GM18873 (cell line): Measurements from ENCODE around the gene FADS2.

Experiments
- ATAC-seq: cut with Tn5 transposase; IDR thresholded peaks from one replicate; pipeline ENCODE4 v1.9.1; 2021; ENCODE audit warnings: mild to moderate bottlenecking, moderate library complexity, moderate number of reproducible peaks; ENCODE audit not compliant: unreplicated experiment, low FRiP score

The FADS2 gene

DNA sequence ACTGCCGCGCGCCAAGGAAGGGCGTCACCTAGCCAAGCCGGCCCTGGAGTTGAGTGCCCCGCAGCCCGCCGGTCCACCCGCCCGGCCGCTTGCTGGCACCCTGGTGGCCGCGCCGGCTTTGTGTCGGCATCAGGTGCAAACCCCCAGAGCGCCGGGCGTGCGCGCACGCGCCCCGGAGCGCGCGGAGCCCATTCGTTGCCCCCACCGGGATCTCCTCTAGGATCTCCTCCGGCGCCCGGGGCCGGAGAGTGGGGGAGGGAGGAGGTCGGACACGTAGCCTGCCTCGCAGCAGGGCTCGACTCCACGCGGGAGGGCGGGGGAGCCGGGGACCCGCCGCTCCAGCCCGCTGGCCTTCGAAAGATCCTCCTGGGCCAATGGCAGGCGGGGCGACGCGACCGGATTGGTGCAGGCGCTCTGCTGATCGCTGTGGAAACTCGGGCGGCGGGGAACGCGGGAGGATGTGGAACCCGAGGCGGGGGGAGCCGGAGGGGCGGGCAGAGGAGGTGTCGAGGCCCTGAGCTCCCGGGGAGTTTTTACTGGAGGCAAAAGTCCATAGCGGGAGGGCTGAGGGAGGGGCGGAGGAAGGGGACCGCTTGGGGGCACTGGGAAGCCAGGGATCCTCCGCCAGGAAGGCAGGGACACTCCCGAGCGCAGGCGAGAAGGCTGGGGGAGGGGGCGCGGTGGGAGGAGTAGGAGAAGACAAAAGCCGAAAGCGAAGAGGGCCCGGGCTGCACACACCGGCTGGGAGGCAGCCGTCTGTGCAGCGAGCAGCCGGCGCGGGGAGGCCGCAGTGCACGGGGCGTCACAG, at the start of gene FADS2:
Gene FADS2 (plus strand): TSS at position 730 of the 808 bp plus-strand sequence. CDS start 91 bp downstream, outside the sequence.
- peak; percentile 50 for ATAC-seq

DNA sequence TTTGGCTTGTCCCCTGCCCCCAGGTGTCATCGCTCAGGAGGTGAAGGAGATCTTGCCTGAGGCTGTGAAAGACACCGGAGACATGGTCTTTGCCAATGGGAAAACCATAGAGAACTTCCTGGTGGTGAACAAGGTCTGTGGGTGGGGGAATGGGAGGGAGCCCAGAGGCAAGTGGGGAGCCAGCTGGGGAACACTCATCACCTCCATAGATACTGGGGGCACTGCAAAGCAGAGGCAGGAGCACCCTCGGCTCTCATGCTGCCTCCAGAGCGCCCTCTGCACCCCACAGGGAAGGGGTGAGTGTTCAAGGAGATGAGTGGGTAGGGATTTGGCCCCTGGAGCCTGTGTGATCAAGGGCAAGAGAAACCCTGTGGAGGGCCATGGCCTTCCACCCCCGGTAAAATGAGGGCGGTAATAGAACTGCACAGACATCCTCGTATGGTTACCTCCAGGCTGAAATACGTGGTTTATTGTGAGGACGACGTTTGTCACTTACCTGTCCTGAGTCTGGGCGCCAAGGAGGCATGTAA, 49.7 kb upstream of the FADS2 start:
- no peak for ATAC-seq

DNA sequence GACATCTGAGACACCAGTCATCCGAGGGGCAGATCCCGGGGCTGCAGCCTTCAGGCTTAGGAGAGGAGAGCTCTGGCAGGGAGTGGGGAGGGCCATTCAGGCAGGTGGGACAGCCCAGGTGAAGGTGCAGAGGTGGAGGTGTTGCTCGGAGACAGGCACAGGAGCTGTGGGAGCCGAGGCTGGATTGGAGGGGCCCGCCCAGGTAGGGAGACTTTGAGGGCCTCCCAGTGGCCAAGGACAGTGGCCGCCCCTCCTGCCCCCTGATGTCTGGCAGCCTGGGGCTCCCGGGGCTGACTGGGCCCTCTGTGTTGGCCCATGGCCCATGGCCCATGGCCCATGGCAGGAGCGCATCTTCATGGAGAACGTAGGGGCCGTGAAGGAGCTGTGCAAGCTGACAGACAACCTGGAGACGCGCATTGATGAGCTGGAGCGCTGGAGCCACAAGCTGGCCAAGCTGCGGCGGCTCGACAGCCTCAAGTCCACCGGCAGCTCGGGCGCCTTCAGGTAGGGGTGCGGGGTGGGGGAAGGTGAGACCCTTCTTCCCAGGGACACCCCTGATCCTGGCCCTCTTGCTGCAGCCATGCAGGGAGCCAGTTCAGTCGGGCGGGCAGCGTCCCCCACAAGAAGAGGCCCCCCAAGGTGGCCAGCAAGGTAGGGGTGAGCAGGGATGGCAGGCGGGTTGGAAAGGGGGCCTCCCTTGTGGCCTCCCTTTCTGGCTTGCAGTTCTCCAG, 49.0 kb upstream of the FADS2 start:
- ATAC-seq: no peak

DNA sequence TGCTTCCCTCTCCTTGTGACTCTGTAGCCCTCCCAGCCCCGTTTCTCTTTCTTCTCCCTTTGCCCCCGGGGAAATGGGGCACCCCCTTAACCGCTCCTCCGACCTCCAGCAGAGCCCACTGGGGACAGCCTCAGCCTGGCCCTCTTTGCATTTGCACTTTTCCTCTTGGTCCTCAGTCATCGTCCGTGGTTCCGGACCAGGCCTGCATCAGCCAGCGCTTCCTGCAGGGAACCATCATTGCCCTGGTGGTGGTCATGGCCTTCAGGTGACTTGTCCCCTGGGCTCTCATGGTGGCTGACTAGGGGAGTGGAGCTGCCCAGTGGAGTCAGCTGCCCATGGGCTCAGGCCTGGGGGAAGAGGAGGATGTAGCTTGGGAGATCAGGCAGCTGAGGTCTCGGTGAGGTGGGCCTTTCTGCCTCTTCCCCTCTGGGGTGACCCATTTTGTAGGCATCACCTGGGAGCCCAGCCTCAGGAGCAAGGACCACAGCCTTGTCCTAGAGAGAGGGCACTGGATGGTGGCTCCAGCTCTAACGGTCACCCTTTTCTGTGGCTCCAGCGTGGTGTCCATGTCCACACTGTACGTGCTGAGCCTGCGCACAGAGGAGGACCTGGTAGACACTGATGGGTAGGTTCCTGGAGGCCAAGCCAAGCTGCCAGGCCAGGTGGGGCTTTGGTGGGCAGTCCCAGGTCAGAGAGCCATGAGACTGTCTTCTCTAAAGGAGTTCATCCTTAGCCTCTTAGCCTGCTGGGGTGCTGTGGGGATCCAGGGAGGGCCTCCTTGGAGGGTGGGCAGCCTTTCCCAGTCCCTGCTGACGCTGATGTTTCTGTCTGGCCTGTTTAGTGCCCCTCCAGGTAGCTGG, 48.2 kb upstream of the FADS2 start:
- ATAC-seq: no peak

DNA sequence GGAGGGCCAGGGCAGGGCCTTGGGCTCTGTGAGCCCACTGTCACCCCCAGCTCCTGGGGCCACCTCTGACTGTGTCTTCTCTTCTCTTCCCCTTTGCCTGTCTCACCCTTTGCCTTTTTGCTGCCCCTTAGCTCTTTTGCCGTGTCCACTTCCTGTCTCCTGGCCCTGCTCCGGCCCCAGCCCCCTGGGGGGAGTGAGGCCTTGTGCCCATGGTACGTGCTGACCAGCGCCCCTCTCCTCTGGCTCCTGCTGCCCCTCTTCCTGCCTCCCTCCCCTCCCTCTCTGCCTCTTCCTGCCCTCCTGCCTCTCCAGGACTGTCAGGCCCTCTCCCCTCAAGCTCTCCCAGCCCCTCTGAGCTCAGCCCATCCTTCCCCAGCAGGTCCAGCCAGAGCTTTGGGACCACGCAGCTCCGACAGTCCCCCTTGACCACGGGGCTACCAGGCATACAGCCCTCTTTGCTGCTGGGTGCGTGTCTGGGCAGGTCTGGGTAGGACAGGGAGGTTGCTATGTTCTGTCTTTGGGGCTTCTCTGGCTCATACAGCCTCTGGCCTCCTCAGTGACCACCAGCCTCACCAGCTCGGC, 47.4 kb upstream of the FADS2 start:
- ATAC-seq: no peak

DNA sequence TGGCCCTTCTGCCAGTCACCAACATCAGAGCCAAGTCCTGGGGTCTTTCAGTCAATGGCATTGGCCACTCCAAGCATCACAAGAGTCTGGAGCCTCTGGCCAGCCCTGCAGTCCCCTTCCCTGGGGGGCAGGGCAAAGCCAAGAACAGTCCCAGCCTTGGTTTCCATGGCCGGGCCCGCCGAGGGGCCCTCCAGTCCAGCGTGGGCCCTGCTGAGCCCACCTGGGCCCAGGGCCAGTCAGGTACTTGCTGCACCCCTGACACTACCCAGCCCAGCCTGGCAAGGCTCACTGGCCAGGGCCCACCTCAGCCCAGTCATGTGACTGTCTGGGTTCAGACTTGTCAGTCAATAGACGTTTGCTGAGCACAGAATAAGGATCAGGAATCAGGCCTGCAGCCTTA, 46.5 kb upstream of the FADS2 start:
- ATAC-seq: no peak

DNA sequence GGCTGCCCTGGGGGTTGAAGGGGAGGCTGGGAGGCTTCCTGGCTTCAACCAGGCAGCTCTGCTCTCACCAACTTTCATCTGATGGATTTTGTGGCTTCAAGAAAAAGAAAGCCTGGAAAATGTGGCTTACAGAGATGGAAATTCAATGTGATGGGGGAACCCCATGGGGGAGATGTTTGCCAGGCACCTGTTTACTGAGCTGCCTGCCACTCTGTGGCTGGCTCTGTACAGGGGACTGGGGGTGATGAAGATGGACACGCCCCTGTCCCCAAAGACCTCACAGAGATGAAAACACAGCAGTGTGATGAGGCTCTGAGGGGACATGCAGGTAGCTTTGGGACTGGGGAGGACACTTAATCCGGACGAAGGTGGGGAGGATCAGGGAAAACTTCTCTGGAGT, 45.8 kb upstream of the FADS2 start:
- no peak for ATAC-seq

DNA sequence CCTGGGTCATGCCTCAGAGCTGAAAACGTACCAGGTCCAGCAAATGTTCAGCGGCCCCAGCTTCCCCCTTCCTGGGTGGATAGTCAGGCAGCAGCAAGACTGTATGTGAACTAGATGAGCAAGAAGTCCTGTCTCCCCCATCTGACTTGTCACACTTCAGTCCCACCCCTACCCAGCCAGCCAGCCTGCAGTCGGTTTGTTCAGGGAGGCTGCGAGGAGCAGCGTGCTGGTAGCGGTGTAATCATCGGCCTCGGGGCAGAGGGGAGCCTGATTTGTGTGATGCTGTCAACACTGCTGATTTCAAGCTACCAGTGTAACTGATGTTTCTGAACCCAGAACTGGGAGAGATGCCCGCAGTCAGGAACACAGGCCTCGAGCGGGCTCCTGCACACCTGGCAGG, 45.3 kb upstream of the FADS2 start:
- ATAC-seq: no peak

DNA sequence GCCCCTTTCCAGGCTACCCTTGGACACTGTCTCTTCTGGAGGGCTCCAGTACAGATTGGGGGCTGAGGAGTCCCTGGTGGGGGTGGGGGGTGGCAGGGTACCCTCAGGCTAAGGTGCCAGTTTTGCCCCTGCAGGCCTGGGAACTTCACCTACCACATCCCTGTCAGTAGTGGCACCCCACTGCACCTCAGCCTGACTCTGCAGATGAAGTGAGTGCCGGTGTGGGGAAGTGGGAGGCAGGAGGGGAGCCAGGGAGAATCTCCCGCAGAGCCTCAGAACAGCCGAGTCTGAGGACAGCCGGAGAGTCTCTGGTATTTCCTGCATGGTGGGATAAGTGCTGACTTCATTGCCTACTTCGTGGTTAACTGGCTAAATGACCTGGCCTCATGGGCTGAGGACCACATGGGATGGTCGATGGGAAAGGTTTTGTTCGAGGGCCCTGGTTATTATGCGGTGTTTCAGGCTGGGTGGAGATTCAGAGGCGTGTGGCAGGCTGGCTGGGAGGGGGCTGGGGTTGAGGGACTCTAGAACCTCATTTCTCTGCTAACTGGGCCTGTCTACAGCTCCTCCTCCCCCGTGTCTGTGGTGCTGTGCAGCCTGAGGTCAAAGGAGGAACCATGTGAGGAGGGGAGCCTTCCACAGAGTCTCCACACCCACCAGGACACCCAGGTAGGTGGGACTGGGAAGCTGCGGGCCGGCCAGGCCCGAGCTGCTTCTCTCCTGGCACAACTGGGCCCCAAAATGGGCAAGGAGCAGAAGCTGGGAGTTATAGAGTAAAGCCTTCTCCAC, 44.2 kb upstream of the FADS2 start:
- ATAC-seq: no peak

DNA sequence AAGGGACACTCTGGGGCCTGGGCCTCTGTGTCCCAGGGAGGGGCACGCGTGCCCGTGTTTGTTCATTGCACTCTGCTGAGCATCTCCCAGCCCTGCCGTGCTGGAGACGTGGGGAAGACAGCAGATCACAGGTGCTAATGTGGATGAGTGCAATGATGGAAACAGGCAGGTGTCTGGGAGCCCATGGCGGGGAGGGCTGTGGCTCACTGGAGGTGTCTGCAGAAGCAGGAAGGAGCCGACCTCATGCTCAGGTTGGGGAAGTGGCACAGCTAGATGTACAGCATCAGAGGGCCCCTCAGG, 43.6 kb upstream of the FADS2 start:
- ATAC-seq: no peak

DNA sequence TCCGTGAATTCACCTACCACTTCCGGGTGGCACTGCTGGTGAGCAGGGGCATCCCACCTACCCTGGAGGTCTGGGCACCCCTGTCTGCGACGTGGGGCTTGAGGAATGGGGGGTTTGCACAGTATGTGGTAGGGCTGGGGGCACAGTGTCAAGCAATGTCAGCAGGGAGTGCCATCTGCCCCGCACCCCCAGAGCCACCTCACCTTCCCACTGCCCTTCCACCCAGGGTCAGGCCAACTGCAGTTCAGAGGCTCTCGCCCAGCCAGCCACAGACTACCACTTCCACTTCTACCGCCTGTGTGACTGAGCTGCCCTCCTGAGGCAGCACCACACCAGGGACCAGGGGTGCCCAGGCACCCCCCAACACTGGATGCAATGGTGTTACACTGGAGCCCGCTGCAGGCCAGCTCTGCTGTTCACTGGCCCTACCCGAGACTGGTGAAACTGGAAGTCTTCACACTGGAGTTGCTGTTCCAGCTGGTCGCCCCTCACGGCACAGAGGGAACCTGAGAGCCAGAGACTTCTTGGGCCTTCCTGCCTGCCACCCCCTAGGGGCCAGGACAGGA, 42.2 kb upstream of the FADS2 start:
- ATAC-seq: no peak

DNA sequence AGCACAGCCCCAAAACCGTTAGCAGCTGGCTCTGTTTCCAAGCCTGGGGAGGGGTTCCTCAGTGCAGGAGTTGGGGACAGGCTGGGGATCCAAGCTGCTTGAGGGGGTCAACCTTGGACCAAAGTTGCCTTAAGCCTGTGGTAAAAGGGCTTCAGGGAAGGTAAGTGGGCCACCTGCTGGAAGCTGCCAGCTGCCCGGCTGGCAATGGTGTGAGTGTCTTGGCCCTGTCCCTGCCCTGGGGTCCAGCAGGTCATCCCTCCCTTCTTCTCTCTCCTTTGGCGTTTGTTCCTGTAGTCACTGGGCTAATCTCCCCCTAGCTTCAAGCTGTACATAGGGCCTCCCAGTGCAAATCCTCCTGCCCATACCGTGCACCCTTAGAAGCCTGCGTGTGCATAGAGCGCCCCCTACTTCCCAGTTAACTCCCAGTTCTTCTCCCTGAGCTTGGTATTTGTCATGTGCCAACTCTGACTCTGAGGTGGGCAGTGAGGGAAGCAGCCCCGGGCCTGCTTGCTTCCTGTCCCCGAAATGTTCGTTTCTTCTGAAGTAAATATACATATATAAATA, 40.1 kb upstream of the FADS2 start:
- no peak for ATAC-seq

DNA sequence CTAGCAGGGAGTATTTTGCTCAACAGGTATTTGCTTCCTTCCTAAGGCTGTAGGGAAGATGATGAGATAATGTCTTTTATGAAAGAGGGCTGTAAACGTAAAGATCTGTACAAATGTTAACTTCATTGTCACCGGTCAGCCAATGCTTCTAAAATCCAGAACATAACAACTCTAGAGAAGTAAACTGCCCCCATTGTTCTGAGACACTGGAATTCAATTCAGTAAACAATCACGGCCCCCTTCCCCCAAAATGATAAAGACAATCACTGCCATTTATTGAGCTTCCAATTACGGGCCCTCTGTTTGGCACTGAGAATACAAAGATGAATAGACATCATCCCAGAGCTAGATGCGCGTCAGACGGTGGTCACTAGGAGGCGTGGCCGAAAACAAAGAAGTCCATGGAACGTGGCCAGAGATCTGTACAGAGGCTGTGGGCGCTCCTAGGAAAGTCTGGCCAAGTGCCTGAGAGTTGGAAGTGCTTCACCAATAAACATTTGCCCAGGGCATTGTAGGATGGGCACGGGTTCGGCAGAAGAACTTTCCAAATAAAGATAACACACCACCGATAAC, 36.3 kb upstream of the FADS2 start:
- no peak for ATAC-seq

DNA sequence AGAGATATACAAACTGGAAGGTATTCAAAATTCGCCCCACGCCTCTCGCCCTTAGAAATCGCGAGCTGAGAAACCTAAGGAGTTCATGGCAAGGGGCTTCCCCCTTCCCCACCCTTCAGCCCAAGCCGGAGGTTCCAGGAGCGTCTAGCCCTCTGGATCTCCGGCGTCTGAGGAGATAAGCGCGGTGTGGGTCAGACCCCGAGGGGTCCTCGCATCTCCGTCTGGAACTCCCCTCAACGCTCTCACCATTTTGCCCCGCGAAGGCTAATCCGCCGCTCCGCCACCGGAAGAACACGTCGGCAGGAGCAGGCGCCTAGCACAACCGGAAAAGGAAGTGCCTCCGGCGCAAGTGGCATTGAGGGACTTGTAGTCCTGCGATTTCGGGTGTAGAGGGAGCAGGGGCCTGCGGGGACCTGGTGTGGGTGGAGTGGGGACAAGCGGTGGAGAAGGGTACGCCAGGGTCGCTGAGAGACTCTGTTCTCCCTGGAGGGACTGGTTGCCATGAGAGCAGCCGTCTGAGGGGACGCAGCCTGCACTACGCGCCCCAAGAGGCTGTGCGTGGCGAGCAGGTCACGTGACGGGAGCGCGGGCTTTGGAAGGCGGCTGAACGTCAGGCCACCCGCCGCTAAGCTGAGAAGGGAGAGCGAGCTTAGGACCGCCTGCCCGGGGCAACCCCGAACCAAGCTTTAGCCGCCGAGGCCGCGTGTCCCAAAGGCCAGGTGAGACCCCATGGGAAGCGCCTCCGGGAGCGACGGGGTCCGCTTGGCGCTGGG, 35.6 kb upstream of the FADS2 start, which contains the start of the genes FEN1 and TMEM258:
Gene FEN1 (plus strand): TSS at position 602 of the 773 bp plus-strand sequence. CDS start 2,451 bp downstream, outside the sequence.
Gene TMEM258 (minus strand): TSS at position 290 of the 773 bp plus-strand sequence. CDS start 41 bp downstream, at position 249.
- peak; percentile 76 for ATAC-seq

DNA sequence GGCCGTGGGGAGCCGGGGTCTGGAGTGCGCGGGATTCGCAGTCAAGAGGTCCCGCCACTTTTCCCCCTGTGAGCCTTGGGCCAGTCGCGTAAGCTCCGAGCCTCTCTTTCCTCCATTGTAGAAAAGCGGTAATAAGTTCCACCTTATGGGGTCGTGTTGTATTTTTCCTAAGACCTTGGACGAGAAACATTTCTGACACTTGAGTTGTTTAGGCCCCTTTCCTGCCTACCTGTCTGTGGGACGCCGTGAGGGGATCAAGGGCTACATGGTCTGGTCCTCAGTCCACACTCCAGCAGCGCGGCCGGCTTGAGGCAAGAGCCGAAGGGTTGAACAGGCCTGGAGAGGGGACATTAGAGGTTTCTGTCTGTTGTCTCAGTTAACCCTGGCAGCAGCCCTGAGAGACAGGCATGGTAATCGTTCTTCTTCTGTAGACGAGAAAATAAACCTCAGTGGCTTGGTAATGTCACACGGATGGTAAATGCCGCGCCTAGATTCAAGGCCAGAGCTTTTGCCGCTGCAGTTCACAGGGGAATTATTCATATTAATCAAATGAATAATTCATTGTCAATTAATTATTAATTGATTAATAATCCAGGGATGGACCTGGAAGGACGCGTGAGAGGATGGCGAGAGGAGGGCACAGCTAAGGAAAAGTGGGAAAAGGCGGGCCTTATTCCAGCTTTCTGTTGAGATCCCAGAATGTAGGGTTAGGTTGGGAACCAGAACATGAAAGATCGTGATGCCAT, 34.8 kb upstream of the FADS2 start:
- no peak for ATAC-seq

DNA sequence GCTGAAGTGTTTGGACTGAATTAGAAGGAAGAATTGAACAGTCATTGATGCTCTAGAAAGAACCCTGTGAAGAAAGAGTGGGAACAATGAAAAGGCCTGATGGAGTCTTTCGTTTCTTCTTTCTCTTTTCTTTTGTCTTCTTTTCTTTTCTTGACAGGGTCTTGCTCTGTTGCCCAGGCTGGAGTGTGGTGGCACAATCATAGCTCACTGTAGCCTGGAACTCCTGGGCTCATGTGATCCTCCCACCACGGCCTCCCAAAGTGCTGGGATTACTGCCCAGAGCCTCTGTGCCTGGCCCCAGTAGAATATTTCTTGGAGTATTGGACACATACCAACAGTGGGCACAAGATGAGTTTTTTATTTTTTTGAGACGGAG, 34.3 kb upstream of the FADS2 start:
- ATAC-seq: no peak

DNA sequence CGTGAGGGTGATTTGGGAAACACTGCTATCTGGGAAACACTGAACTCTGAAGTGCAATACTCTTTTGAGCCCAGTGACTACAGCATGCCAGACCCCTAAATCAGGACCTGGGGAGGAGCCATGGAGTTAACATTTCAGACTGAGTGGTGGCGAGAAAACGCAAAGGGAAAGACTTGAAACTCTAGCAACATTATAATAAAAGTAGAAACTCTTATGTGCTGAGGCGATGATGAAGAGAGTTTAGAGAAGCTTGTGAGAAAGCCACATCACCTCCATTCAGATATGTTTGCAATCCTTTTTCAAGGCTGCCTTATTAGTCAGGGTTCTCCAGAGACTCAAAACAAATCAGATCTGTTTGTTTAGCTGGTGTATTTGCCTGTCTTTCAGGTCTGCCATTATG, 33.5 kb upstream of the FADS2 start:
- ATAC-seq: no peak
